ENCODE data around the gene MYL4.
"Not testable (repeated sequence)": the region's sequence is repeated elsewhere in the genome, so short reads cannot be mapped to it uniquely, and the experiment has no call there.

The MYL4 gene

GRCh38 chr17:47243737-47244598 is 34.8 kb downstream of the MYL4 start:
- no peak for DNase-seq (ENCODE audit: low read depth)

GRCh38 chr17:47244697-47245096 is 35.5 kb downstream of the MYL4 start:
- no peak for DNase-seq (ENCODE audit: low read depth)

- DNase-seq (ENCODE audit: low read depth): no peak
Measured at GRCh38 chr17:47246120-47246519, 37.0 kb downstream of the MYL4 start.

- DNase-seq (ENCODE audit: low read depth): no peak
Measured at GRCh38 chr17:47250855-47251254, 41.7 kb downstream of the MYL4 start.

GRCh38 chr17:47251421-47251940 is 42.3 kb downstream of the MYL4 start:
- no peak for DNase-seq (ENCODE audit: low read depth)

- DNase-seq (ENCODE audit: low read depth): no peak
Measured at GRCh38 chr17:47252209-47252608, 43.1 kb downstream of the MYL4 start.

- DNase-seq (ENCODE audit: low read depth): no peak
Measured at GRCh38 chr17:47252766-47253512, 43.8 kb downstream of the MYL4 start.

- peak; percentile 25 for DNase-seq (ENCODE audit: low read depth)
Measured at GRCh38 chr17:47253541-47254402, 44.6 kb downstream of the MYL4 start, which contains the start of gene ITGB3. TSS of gene ITGB3 (plus strand) at chr17:47253827. CDS start at chr17:47253862, 35 bp downstream.

GRCh38 chr17:47254403-47254943 is 45.3 kb downstream of the MYL4 start:
- DNase-seq (ENCODE audit: low read depth): no peak

- no peak for DNase-seq (ENCODE audit: low read depth)
Measured at GRCh38 chr17:47257651-47258339, 48.6 kb downstream of the MYL4 start.

GRCh38 chr17:47262586-47262985 is 53.4 kb downstream of the MYL4 start:
- no peak for DNase-seq (ENCODE audit: low read depth)

GRCh38 chr17:47264166-47264565 is 55.0 kb downstream of the MYL4 start:
- no peak for DNase-seq (ENCODE audit: low read depth)

- DNase-seq (ENCODE audit: low read depth): no peak
Measured at GRCh38 chr17:47265983-47266541, 56.9 kb downstream of the MYL4 start.

GRCh38 chr17:47266782-47267181 is 57.6 kb downstream of the MYL4 start:
- no peak for DNase-seq (ENCODE audit: low read depth)

- no peak for DNase-seq (ENCODE audit: low read depth)
Measured at GRCh38 chr17:47267354-47267828, 58.2 kb downstream of the MYL4 start.

GRCh38 chr17:47268964-47269363 is 59.8 kb downstream of the MYL4 start:
- not testable (repeated sequence) for DNase-seq (ENCODE audit: low read depth)

- not testable (repeated sequence) for DNase-seq (ENCODE audit: low read depth)
Measured at GRCh38 chr17:47269561-47270280, 60.6 kb downstream of the MYL4 start.

- no peak for DNase-seq (ENCODE audit: low read depth)
Measured at GRCh38 chr17:47270946-47271705, 62.0 kb downstream of the MYL4 start.

- DNase-seq (ENCODE audit: low read depth): no peak
Measured at GRCh38 chr17:47272491-47272890, 63.3 kb downstream of the MYL4 start.
